GM21717 (cell line): ENCODE data around the gene MGAT4A.
"Not testable (repeated sequence)": the region's sequence is repeated elsewhere in the genome, so short reads cannot be mapped to it uniquely, and the experiment has no call there.

Source experiments
- ATAC-seq: cut with Tn5 transposase; IDR thresholded peaks from one replicate; pipeline ENCODE4 v1.9.1; 2021; ENCODE audit warnings: mild to moderate bottlenecking, moderate library complexity; ENCODE audit not compliant: unreplicated experiment

The MGAT4A gene

GRCh38 chr2:98730707-98731040 is 258 bp downstream of the MGAT4A start:
- ATAC-seq: peak; percentile 46

DNA sequence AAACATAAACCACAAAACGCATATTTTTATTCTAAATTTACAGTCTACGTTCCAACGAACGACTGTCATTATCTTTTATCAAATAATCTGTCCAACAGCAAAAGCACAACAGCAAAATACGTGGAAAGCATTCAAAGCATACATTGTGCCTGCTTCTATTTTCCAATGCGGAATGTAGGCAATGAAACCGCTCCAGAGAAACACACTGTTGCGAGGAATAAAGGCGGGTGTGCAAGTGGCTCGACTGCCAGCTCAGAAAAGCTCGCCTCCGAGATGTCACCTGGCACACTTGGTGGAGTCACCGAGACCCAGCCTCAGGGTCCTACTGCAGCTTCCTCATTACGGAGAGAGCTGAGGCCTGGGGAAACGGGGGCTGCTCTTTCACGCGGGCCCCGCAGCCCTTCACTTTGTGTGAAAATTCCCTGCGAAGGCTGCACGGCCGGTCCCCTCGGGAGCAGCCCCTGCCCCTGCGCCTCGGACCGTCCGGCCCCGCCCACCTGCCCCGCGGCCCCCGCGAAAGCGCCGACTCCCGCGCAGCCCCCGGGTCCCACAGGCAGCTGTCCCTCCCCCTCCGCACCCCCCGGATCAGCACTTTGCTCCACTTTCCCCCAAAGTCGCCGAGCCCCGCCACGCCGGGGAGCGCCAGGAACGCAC is 752 bp downstream of the MGAT4A start:
- ATAC-seq: peak; percentile 38

DNA sequence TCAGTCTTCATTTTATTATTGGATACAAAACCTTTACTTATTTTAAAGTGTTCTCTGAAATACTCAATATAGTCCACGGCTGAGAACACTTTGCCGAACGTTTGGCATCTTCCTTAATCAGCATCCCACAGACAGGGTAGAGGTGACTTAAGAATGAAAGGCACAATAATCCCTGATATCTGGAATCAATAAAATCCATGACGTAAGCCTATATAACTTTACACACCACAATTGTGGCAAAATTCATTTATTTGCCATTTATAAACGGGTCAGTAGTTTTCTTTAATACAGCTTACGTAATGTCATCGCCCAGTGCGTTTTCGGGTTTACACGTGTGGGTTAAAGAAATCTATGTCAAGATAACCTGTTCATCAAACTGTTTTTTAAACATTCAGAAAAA is 1.3 kb downstream of the MGAT4A start:
- no peak for ATAC-seq

DNA sequence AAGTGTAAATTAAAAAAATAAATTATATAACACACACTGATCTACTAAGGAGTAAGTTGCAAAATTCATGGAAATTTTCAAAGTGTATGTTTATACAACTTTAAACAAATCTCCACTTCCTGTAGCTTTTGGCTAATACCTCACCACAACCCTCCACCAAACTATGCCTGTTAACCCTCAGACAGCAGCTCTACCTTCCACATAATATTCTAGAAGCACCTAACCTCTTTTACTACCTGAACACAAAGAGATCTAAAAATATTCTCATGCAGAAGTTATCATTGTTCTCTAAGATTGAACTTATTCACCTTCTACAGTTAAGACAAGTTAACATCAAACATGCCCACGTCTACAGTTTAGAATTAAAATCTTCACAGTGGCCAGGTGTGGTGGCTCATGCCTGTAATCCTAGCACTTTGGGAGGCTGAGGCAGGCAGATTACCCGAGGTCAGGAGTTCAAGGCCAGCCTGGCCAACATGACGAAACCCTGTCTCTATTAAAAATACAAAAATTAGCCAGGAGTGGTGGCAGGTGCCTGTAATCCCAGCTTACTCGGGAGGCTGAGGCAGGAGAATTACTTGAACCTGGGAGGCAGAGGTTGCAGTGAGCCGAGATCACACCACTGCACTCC is 2.7 kb downstream of the MGAT4A start:
- not testable (repeated sequence) for ATAC-seq

- no peak for ATAC-seq
These were observed 3.4 kb downstream of the MGAT4A start for GRCh38 chr2:98727369-98728087.

DNA sequence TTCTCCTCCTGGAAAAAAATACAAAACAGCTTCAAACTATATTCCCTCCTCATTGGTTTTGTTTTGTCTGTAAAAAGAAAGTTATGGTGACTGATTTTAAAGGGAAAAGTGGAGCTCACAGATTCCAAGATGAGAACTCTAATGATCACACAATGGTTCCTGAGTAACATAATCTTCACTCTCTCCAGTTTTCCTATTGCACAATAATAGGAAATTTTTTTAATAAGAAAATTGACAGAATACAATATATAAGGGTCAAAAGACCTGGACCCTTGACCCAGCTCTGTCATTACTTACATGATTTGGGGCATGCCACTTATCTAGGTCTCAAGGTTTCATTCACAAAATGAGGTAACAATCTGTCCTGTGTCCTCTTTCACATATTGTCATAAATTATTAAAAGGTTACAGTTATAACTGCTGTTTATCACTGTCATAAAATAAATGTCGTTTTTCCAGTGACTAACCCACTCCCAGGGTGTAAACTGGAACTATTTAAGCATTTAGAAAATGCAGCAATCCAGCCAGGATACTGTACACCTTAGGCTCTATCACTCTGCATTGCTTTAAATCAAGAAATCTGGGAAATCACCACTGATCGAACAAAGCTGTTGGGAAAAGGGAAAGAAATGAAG is 4.1 kb downstream of the MGAT4A start:
- no peak for ATAC-seq

DNA sequence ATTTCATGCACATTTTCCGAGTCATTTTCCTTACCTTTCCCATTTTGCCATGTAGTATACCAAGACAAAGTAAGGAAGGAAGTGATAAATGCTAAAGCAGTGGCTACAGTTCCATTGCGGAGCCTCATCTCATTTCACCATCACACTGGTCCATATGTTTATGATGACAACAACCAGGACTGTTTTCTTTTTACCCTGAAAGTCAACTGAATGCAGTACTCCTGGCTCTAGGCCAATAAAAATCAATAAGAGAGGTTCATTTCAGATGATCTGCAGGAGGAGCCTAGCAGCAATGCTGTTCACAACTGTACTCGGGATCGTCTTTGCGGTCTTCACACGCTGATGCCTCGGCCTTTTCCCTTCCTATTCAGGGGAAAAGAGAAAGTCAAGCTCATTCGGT is 4.7 kb downstream of the MGAT4A start:
- ATAC-seq: no peak

DNA sequence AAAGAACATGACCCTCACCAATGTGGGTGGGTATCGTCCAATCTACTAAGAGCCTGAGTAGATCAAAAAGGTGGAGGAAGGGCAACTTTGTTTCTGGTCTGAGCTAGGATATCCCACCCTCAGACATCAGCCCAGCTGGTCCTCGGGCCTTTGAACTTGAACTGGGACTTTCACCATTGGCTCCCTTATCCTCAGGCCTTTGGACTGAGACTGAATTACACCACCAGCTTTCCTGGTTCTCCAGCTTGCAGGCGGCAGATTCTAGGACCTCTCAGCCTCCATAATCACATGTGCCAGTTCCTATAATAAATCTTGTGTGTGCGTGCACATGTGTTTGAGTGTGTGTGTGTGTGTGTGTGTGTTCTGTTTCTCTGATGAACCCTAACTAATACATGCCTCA is 10.6 kb downstream of the MGAT4A start:
- ATAC-seq: no peak

DNA sequence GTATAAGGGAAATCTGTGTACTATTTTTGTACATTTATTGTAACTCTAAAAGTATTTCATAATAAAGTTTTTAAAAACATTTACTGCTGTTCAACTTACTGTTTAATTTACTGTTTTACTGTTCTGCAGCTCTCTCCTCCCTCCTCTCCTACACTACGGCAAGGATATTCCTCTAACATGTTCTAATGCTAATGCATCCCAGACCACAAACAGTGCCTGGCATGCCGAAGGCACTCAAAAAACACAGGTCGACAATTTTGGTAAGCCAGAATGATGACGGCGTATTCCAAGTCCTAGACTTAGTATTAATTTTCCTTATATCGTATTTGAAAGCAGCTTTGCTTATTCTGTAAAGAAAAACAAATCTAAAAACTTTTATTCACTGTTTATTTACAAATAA is 13.3 kb downstream of the MGAT4A start:
- no peak for ATAC-seq

- no peak for ATAC-seq
These were observed 14.1 kb downstream of the MGAT4A start for GRCh38 chr2:98716786-98717185.

DNA sequence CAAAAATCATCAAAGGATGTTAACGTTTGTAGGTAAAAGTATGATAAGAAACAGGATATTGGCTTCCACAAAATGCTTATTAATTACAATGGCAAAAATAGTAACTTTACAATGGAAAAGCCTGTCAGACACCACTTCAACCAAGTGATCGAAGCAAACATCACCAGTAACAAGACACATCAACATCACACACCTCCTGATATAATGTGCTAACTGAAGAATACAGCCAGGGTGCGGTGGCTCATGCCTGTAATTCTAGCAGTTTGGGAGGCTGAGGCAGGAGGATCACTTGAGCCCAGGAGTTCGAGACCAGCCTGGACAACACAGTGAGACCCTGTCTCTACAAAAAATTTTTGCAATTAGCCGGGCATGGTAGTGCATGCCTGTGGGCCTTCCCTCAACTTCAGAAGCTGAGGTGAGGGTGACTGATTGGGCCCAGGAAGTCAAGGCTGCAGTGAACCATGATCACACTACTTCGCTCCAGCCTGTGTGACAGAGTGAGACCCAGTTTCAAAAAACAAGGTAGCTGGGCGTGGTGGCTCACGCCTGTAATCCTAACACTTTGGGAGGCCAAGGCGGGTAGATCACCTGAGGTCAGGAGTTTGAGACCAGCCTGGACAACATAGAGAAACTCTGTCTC is 15.0 kb downstream of the MGAT4A start:
- no peak for ATAC-seq

DNA sequence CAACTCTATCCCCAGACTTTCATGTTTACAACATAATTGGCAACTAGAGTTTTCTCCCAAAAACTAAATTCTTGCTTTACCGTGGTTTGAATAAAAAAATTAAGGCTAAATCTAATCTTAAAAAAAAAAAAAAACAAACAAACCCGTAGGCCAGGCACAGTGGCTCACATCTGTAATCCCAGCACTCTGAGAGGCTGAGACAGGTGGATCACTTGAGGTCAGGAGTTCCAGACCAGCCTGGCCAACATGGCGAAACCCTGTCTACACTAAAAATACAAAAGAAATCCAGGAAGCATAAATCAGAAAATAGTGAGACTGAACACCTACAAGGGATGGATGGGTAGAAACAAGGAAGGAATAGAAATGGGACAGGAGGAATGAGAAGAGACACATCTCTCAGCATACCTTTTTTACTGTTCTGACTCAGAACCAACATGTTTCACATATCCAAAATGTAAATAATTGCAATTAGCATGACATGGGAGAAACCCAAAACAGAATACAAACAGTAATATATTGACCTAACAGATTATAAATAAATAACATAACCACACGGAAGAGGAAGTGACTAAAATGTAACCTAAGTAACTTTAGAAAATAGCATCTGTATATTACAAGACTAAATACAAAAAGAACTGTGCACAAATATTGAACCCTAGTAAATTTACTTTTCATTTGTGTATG is 17.5 kb downstream of the MGAT4A start:
- peak; percentile 65 for ATAC-seq

GRCh38 chr2:98712145-98712544 is 18.8 kb downstream of the MGAT4A start:
- no peak for ATAC-seq

DNA sequence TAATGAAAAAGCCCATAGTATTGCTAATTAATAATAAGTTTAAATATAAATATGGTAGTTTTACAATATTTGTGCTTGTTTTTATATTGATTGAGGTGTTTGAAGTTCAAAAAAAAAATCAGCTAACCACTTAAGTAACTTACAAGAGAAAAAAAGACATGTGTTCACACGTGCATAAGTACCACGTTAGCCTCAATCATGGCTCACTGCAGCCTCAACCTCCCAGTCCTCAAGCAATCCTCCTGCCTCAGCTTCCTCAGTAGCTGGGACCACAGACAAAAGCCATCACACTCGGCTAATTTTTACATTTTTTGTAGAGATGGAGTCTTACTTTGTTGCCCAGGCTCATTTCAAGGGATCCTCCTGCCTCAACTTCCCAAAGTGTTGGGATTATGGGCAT is 19.4 kb downstream of the MGAT4A start:
- no peak for ATAC-seq

- no peak for ATAC-seq
These were observed 20.2 kb downstream of the MGAT4A start for GRCh38 chr2:98710734-98711133.

DNA sequence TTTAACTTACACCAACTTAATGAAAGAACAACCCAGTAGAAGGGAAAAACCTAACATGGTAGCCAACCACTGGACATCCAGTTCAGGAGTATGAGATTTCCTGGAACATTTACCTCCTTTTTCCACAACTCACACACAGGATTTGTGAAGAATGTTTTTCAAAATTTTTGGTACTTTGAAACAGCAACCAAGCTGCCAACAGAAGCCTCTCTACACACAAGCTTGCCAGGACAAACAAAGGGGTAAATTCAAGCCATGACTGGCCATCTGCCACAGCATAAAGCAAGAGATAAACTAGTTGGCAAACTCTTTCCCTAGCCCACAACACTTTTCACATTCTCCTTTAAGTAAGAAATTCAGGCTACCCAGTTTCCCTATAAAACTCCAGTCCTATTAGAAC is 21.4 kb downstream of the MGAT4A start:
- no peak for ATAC-seq

GRCh38 chr2:98708396-98709186 is 22.3 kb downstream of the MGAT4A start:
- ATAC-seq: no peak

GRCh38 chr2:98706591-98706990 is 24.3 kb downstream of the MGAT4A start:
- ATAC-seq: no peak

DNA sequence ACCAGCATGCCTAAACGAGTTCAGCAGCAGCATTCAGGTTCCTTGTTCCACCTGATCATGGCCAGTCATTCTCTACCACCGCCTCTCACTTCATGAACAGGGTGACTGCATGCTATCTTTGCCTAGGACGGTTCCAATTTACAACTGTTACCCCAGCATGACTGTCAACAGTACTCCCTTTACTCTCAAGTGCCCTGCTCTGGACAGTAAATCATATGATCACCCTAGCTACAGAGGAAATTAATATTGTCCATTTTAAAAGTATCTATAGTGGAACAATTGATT is 25.7 kb downstream of the MGAT4A start:
- no peak for ATAC-seq
